Left lobe of liver (tissue), 2 donors: Measurements from ENCODE around the gene SH3GL3. TPM values are rescaled to one million over a fixed set of nuclear protein-coding genes. Genes with fewer than 3 reads are reported as not detected.

Source experiments
- ATAC-seq: fragments of 200-7000 bp; cut with Tn5 transposase; one replicate; pipeline ENCODE4 v1.9.1; 2020; ENCODE audit warnings: mild to moderate bottlenecking, moderate library complexity
- DNase-seq: peaks from one replicate; pipeline ENCODE4 v3.0.0-alpha.2; 2020; ENCODE audit warnings: low spot score
- total RNA-seq: library from RNA; stranded (reverse); gene quantifications from one replicate; pipeline ENCODE4 v1.2.1, GENCODE V29; 2021
- donor health status: DM: no; HTN: no; CAD: no; lungs with moderate emphysema.
- donor health status: DM: no; HTN: yes; CAD: no.

Gene SH3GL3
- total RNA-seq, 1 donor from 2014 or later, result not detected

GRCh38 chr15:83503595-83504364 is 56.6 kb downstream of the SH3GL3 start:
- DNase-seq (no peak), ATAC-seq (no peak)

GRCh38 chr15:83504365-83504764 is 57.2 kb downstream of the SH3GL3 start:
- DNase-seq (no peak), ATAC-seq (no peak)

- no peak for ATAC-seq
- DNase-seq, result no peak
Measured at GRCh38 chr15:83510001-83510400, 62.9 kb downstream of the SH3GL3 start.

GRCh38 chr15:83512459-83512858 is 65.3 kb downstream of the SH3GL3 start:
- DNase-seq, result no peak
- ATAC-seq, result no peak

- no peak for DNase-seq
- no peak for ATAC-seq
Measured at GRCh38 chr15:83514584-83514983, 67.4 kb downstream of the SH3GL3 start.

- no peak for ATAC-seq
Measured at GRCh38 chr15:83515164-83515563, 68.0 kb downstream of the SH3GL3 start.

GRCh38 chr15:83516935-83517334 is 69.8 kb downstream of the SH3GL3 start:
- ATAC-seq (no peak), DNase-seq (no peak)

More at GRCh38 chr15:83515164-83515563, 68.0 kb downstream of the SH3GL3 start:
- DNase-seq, result no peak

GRCh38 chr15:83526319-83526718 is 79.2 kb downstream of the SH3GL3 start:
- no peak for ATAC-seq

GRCh38 chr15:83533410-83533962 is 86.3 kb downstream of the SH3GL3 start:
- ATAC-seq (no peak), DNase-seq (no peak)

More at GRCh38 chr15:83526319-83526718, 79.2 kb downstream of the SH3GL3 start:
- DNase-seq, result no peak

- DNase-seq (no peak), ATAC-seq (no peak)
Measured at GRCh38 chr15:83537606-83538005, 90.5 kb downstream of the SH3GL3 start.

GRCh38 chr15:83538682-83539081 is 91.5 kb downstream of the SH3GL3 start:
- ATAC-seq, result no peak
- DNase-seq, result no peak

GRCh38 chr15:83545804-83546511 is 98.8 kb downstream of the SH3GL3 start:
- DNase-seq, result no peak
- ATAC-seq, result no peak

GRCh38 chr15:83546512-83546888 is 99.4 kb downstream of the SH3GL3 start:
- no peak for ATAC-seq
- DNase-seq, result no peak

- ATAC-seq (no peak), DNase-seq (no peak)
Measured at GRCh38 chr15:83547168-83547567, 100.0 kb downstream of the SH3GL3 start.

GRCh38 chr15:83549623-83550022 is 102.5 kb downstream of the SH3GL3 start:
- DNase-seq (no peak), ATAC-seq (no peak)

GRCh38 chr15:83554558-83554957 is 107.4 kb downstream of the SH3GL3 start:
- DNase-seq, result no peak
- ATAC-seq, result no peak

- DNase-seq, result no peak
- no peak for ATAC-seq
Measured at GRCh38 chr15:83555383-83555782, 108.2 kb downstream of the SH3GL3 start.

GRCh38 chr15:83556068-83556467 is 108.9 kb downstream of the SH3GL3 start:
- ATAC-seq (no peak), DNase-seq (no peak)

GRCh38 chr15:83556754-83557153 is 109.6 kb downstream of the SH3GL3 start:
- DNase-seq (no peak), ATAC-seq (no peak)

- ATAC-seq (no peak), DNase-seq (no peak)
Measured at GRCh38 chr15:83558146-83558545, 111.0 kb downstream of the SH3GL3 start.

- DNase-seq (no peak), ATAC-seq (peak; percentile 99)
Measured at GRCh38 chr15:83559310-83559966, 112.3 kb downstream of the SH3GL3 start.
